HCT116 (cell line): ENCODE results near the gene JADE1. TPM values are rescaled to one million over a fixed set of nuclear protein-coding genes. Genes with fewer than 3 reads are reported as not detected.

ENCODE experiments used
- ATAC-seq: fragments of 200-7000 bp; cut with Tn5 transposase; 2 replicates; pipeline ENCODE4 v1.9.1; 2020; ENCODE audit warnings: mild to moderate bottlenecking, moderate library complexity
- BruUV-seq: library from RNA; stranded (reverse); fragments of 400-500 nt; replicated peaks from 2 replicates; lab custom pipeline; 2021; lab: Mats Ljungman, UMichigan
- CTCF ChIA-PET: fragments of 300-600 bp; sonication (Branson Sonifier 250); formaldehyde crosslinking; loops from one replicate; lab custom pipeline; 2021; ENCODE audit warnings: antibody characterized with exemption; lab: Charles Lee
- POLR2A ChIA-PET: fragments of 300-600, 350-600 bp; sonication (Branson Sonifier 250); formaldehyde crosslinking; loops from one replicate; lab custom pipeline; 2021; ENCODE audit warnings: antibody characterized with exemption; lab: Charles Lee
- RAD21 ChIA-PET, 2 experiments: fragments of 300-600 bp; sonication (Branson Sonifier 250); formaldehyde crosslinking; loops; one replicate each; lab custom pipeline; 2023; ENCODE audit warnings: low total read pairs in 2 of 2; ENCODE audit not compliant: uncharacterized antibody in 2 of 2, unreplicated experiment in 2 of 2, low non-redundant PET in 1 of 2; lab: Charles Lee
- DNase-seq: peaks from one replicate; pipeline ENCODE4 v3.0.0-alpha.2; 2010; ENCODE audit warnings: low read depth, low spot score
- H2AFZ ChIP-seq: fragments of 200-600 bp; shearing (Covaris generic), sonication (generic); 2 replicates; pipeline ENCODE4 v1.6.1; 2017; ENCODE audit warnings: low read depth, mixed run types, mixed read lengths, antibody characterized with exemption, low read length; ENCODE audit not compliant: poor library complexity, severe bottlenecking
- H3K27ac ChIP-seq: 2 replicates; pipeline ENCODE4 v1.5.1; 2012; ENCODE audit warnings: low read depth, low read length
- H3K27me3 ChIP-seq: fragments of 200-600 bp; sonication (generic); 2 replicates; pipeline ENCODE4 v1.6.1; 2016; ENCODE audit warnings: mixed run types, low read length, mixed read lengths; ENCODE audit not compliant: insufficient read depth
- H3K36me3 ChIP-seq, 2 experiments: fragments of 200-500 bp in 1 of 2; fragments of 200-600 bp in 1 of 2; sonication (Bioruptor generic) in 1 of 2; sonication (generic) in 1 of 2; 2 replicates each; pipeline versions ENCODE4 v1.5.1 to v1.6.1; 2014 to 2016; ENCODE audit warnings: low read length in 2 of 2, inconsistent platforms in 1 of 2, mixed read lengths in 1 of 2, mixed run types in 1 of 2; ENCODE audit not compliant: insufficient read depth in 2 of 2, control insufficient read depth in 1 of 2
- H3K4me1 ChIP-seq, 2 experiments: fragments of 200-600 bp in 1 of 2; sonication (generic) in 1 of 2; 2 replicates each; pipeline versions ENCODE4 v1.5.1 to v1.6.1; 2012 to 2017; ENCODE audit warnings: low read length in 2 of 2, inconsistent platforms in 1 of 2, mild to moderate bottlenecking in 1 of 2, mixed read lengths in 1 of 2, mixed run types in 1 of 2, moderate library complexity in 1 of 2; ENCODE audit not compliant: insufficient read depth in 2 of 2, control insufficient read depth in 1 of 2
- H3K4me2 ChIP-seq: fragments of 200-600 bp; sonication (generic); 2 replicates; pipeline ENCODE4 v1.6.1; 2017; ENCODE audit warnings: mixed run types, low read length, mixed read lengths
- H3K4me3 ChIP-seq, 2 experiments: fragments of 200-600 bp in 1 of 2; sonication (generic) in 1 of 2; replicated peaks in 1 of 2; 2 replicates each; pipeline ENCODE4 v1.5.1; 2011 to 2016; ENCODE audit warnings: low read length in 2 of 2, control low read depth in 1 of 2, low read depth in 1 of 2, mild to moderate bottlenecking in 1 of 2, mixed read lengths in 1 of 2, mixed run types in 1 of 2
- H3K79me2 ChIP-seq: fragments of 200-600 bp; sonication (generic); 2 replicates; pipeline ENCODE4 v1.6.1; 2017; ENCODE audit warnings: mild to moderate bottlenecking, mixed run types, low read length, moderate library complexity, mixed read lengths; ENCODE audit not compliant: insufficient read depth
- H3K9ac ChIP-seq: fragments of 200-600 bp; sonication (generic); 2 replicates; pipeline ENCODE4 v1.6.1; 2016; ENCODE audit warnings: low read length, mixed read lengths
- H3K9me2 ChIP-seq: fragments of 200-600 bp; sonication (generic), shearing (Covaris generic); 2 replicates; pipeline ENCODE4 v1.6.1; 2017; ENCODE audit warnings: mixed run types, mild to moderate bottlenecking, moderate library complexity; ENCODE audit not compliant: insufficient read depth
- H3K9me3 ChIP-seq, 2 experiments: fragments of 200-500 bp in 1 of 2; fragments of 200-600 bp in 1 of 2; sonication (Bioruptor generic) in 1 of 2; sonication (generic) in 1 of 2; 2 replicates each; pipeline ENCODE4 v1.6.1; 2014 to 2017; ENCODE audit warnings: low read length in 2 of 2, mixed read lengths in 2 of 2, inconsistent platforms in 1 of 2, low read depth in 1 of 2, mild to moderate bottlenecking in 1 of 2, mixed run types in 1 of 2, moderate library complexity in 1 of 2; ENCODE audit not compliant: control insufficient read depth in 1 of 2, insufficient read depth in 1 of 2
- H4K20me1 ChIP-seq: fragments of 200-600 bp; sonication (generic), shearing (Covaris generic); 2 replicates; pipeline ENCODE4 v1.6.1; 2017; ENCODE audit warnings: mixed run types, mild to moderate bottlenecking, moderate library complexity; ENCODE audit not compliant: insufficient read depth
- CBX3 ChIP-seq: IDR thresholded peaks from 2 replicates; pipeline ENCODE4 v1.6.1; 2012; ENCODE audit warnings: low read depth
- CEBPB ChIP-seq: IDR thresholded peaks from 2 replicates; pipeline ENCODE4 v1.6.1; 2012; ENCODE audit warnings: low read depth
- EGR1 ChIP-seq: IDR thresholded peaks from 2 replicates; pipeline ENCODE4 v1.6.1; 2012; ENCODE audit warnings: low read depth
- ELF1 ChIP-seq: IDR thresholded peaks from 2 replicates; pipeline ENCODE4 v1.6.1; 2012; ENCODE audit warnings: low read depth, borderline replicate concordance
- EZH2 ChIP-seq: fragments of 200-600 bp; sonication (generic); IDR thresholded peaks from 2 replicates; pipeline ENCODE4 v1.6.1; 2017; ENCODE audit warnings: antibody characterized with exemption, mixed run types
- EZH2phosphoT487 ChIP-seq: fragments of 200-600 bp; IDR thresholded peaks from 2 replicates; pipeline ENCODE4 v1.6.1; 2018; ENCODE audit warnings: antibody characterized with exemption, borderline replicate concordance
- POLR2AphosphoS5 ChIP-seq: IDR thresholded peaks from 2 replicates; pipeline ENCODE4 v1.6.1; 2011; ENCODE audit warnings: mild to moderate bottlenecking, low read depth, low read length, moderate library complexity
- RAD21 ChIP-seq: IDR thresholded peaks from 2 replicates; pipeline ENCODE4 v1.6.1; 2012; ENCODE audit warnings: low read depth, mild to moderate bottlenecking
- SIN3A ChIP-seq: IDR thresholded peaks from 2 replicates; pipeline ENCODE4 v1.6.1; 2012; ENCODE audit warnings: low read depth
- SRF ChIP-seq: IDR thresholded peaks from 2 replicates; pipeline ENCODE4 v1.6.1; 2012; ENCODE audit warnings: low read depth
- ZFX ChIP-seq: fragments of 450-650 bp; IDR thresholded peaks from 2 replicates; pipeline ENCODE4 v1.6.1; 2017
- ZNF274 ChIP-seq: fragments of 200-500 bp; sonication (Bioruptor generic); IDR thresholded peaks from 2 replicates; pipeline ENCODE4 v1.6.1; 2014; ENCODE audit warnings: mild to moderate bottlenecking, low read depth, low read length, inconsistent platforms
- intact Hi-C: fragments of 100-400 bp; cut with micrococcal nuclease; formaldehyde crosslinking; loops from 2 replicates; pipeline ENCODE4 v1.10.0; 2022
- total RNA-seq: library from RNA; stranded (reverse); gene quantifications from one replicate; pipeline ENCODE4 v1.2.1, GENCODE V29; 2021; ENCODE audit not compliant: unreplicated experiment
- TF ChIP-seq, protein P1 (sequence below): IDR thresholded peaks from 2 replicates; pipeline ENCODE4 v1.6.1; 2012
- TF ChIP-seq, protein P2 (sequence below): IDR thresholded peaks from 2 replicates; pipeline ENCODE4 v1.6.1; 2012; ENCODE audit warnings: low read depth
- TF ChIP-seq, protein P3 (sequence below): IDR thresholded peaks from 2 replicates; pipeline ENCODE4 v1.6.1; 2011; ENCODE audit warnings: mild to moderate bottlenecking, low read length, moderate library complexity; ENCODE audit not compliant: insufficient replicate concordance; ENCODE audit errors: extremely low read depth

Gene JADE1
- total RNA-seq, 1 experiment from 2014 or later: 26.5 TPM

DNA sequence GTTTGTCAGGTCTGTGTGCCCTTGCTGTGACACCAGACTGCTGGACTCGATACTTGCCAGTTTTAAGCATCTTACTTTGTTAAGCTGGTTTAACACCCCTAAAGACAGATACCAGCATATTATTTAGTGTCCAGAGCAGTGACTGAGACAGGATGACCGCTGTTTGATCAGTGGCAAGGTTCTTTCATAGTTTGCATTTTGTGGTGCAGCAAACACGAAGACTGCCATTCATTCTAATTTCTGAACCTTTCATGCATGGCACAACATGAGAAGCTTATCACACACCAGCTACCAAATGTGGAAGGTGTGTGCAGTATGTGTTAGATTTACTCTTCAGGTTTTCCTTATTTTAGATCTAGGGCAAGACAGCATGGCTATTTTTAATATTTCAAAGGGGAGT is 28.2 kb downstream of the JADE1 start:
- peaks cover 47% of the 10 kb centered on the region for H3K79me2 ChIP-seq
- H3K4me1 ChIP-seq: no peaks in the 10 kb centered on the region
- POLR2A ChIA-PET: no interaction called here
- peaks cover 0 to 5% of the 10 kb centered on the region in 2 experiments; a peak in 1 of 4 replicates for H3K36me3 ChIP-seq
- H3K9me3 ChIP-seq: no peaks in the 10 kb centered on the region
- BruUV-seq: no TSS peak
- H2AFZ ChIP-seq: no peak overlapping the region
- DNase-seq (no peak), ATAC-seq (no peak)
- no peak overlapping the region for H3K4me2 ChIP-seq
- no peaks in the 10 kb centered on the region for H3K27me3 ChIP-seq
- TF ChIP-seq ZFX: no peak
- TF ChIP-seq, protein P1, sequence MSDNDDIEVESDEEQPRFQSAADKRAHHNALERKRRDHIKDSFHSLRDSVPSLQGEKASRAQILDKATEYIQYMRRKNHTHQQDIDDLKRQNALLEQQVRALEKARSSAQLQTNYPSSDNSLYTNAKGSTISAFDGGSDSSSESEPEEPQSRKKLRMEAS: no peak
- no peak for TF ChIP-seq EZH2phosphoT487
- TF ChIP-seq, all 23 proteins: peak for 0
- Histone ChIP-seq H3K27ac (no peak overlapping the region), H3K4me3 (no peak overlapping the region), H4K20me1 (no peaks in the 10 kb centered on the region; the same call in 1 of the 2 replicates), H3K9me2 (no peaks in the 10 kb centered on the region), H3K9ac (no peak overlapping the region)
- ChIA-PET CTCF (no interaction called here), RAD21 (no interaction called here)
- intact Hi-C loops: no loop called here

DNA sequence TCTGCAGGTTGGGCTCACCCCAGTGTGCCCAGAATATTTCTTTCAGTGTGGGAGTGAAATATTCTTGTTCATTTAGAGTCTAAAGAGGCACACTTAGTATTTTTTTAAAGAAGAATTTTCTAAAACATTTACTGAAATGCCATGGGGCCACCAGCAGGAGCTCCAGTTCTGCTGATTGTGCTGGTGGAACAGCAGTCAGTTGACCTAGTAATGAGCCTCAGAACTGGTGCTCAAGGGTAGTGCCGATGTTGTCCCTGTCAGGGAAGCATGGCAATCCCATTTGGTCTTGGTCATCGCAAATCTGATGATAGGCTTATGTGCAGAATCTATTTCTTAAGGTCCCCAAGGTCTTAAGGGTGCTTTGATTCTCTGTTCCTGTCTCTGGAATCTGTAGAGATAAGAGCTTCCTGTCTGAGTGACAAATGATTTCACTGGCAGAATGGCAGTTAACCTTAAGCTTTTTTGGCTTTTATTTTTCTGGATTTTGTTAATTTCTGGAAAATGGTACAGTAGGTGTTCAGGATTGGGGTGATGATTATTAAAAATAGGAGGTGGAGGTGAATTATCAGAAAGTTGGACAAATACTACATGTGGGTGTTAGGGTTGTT is 31.3 kb downstream of the JADE1 start:
- CTCF ChIA-PET: no interaction called here
- H3K4me1 ChIP-seq: no peaks in the 10 kb centered on the region

More for the DNA sequence above, 31.3 kb downstream of the JADE1 start:
- no peak for ATAC-seq
- no peaks in the 10 kb centered on the region for H3K36me3 ChIP-seq
- RAD21 ChIA-PET: no interaction called here
- no peak overlapping the region for H3K27ac ChIP-seq
- H3K4me2 ChIP-seq: no peak overlapping the region
- peaks cover 42% of the 10 kb centered on the region for H3K79me2 ChIP-seq
- no peak overlapping the region for H2AFZ ChIP-seq
- H3K9me2 ChIP-seq: no peaks in the 10 kb centered on the region
- no peaks in the 10 kb centered on the region for H4K20me1 ChIP-seq
- TF ChIP-seq EZH2: no peak
- TF ChIP-seq EGR1: no peak
- no peak for TF ChIP-seq CBX3
- no peak for TF ChIP-seq CEBPB
- TF ChIP-seq ZFX: no peak
- no peak for TF ChIP-seq ZNF274
- TF ChIP-seq SIN3A: no peak
- no peak for TF ChIP-seq EZH2phosphoT487
- no peak for TF ChIP-seq ELF1
- TF ChIP-seq, protein P1: no peak
- TF ChIP-seq, protein P2, sequence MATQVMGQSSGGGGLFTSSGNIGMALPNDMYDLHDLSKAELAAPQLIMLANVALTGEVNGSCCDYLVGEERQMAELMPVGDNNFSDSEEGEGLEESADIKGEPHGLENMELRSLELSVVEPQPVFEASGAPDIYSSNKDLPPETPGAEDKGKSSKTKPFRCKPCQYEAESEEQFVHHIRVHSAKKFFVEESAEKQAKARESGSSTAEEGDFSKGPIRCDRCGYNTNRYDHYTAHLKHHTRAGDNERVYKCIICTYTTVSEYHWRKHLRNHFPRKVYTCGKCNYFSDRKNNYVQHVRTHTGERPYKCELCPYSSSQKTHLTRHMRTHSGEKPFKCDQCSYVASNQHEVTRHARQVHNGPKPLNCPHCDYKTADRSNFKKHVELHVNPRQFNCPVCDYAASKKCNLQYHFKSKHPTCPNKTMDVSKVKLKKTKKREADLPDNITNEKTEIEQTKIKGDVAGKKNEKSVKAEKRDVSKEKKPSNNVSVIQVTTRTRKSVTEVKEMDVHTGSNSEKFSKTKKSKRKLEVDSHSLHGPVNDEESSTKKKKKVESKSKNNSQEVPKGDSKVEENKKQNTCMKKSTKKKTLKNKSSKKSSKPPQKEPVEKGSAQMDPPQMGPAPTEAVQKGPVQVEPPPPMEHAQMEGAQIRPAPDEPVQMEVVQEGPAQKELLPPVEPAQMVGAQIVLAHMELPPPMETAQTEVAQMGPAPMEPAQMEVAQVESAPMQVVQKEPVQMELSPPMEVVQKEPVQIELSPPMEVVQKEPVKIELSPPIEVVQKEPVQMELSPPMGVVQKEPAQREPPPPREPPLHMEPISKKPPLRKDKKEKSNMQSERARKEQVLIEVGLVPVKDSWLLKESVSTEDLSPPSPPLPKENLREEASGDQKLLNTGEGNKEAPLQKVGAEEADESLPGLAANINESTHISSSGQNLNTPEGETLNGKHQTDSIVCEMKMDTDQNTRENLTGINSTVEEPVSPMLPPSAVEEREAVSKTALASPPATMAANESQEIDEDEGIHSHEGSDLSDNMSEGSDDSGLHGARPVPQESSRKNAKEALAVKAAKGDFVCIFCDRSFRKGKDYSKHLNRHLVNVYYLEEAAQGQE: no peak
- TF ChIP-seq, protein P3, sequence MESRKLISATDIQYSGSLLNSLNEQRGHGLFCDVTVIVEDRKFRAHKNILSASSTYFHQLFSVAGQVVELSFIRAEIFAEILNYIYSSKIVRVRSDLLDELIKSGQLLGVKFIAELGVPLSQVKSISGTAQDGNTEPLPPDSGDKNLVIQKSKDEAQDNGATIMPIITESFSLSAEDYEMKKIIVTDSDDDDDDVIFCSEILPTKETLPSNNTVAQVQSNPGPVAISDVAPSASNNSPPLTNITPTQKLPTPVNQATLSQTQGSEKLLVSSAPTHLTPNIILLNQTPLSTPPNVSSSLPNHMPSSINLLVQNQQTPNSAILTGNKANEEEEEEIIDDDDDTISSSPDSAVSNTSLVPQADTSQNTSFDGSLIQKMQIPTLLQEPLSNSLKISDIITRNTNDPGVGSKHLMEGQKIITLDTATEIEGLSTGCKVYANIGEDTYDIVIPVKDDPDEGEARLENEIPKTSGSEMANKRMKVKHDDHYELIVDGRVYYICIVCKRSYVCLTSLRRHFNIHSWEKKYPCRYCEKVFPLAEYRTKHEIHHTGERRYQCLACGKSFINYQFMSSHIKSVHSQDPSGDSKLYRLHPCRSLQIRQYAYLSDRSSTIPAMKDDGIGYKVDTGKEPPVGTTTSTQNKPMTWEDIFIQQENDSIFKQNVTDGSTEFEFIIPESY: no peak
- no peak for TF ChIP-seq SRF
- TF ChIP-seq RAD21: no peak
- no peak for TF ChIP-seq POLR2AphosphoS5
- TF ChIP-seq, all 23 proteins: peak for 0
- no peak overlapping the region for H3K4me3 ChIP-seq
- no TSS peak for BruUV-seq
- no peak for DNase-seq
- H3K27me3 ChIP-seq: no peaks in the 10 kb centered on the region
- POLR2A ChIA-PET: no interaction called here
- no peaks in the 10 kb centered on the region for H3K9me3 ChIP-seq
- intact Hi-C loops: no loop called here
- no peak overlapping the region for H3K9ac ChIP-seq
